ENCODE measurements around the gene OGFOD3.
"Not testable (repeated sequence)": the region's sequence is repeated elsewhere in the genome, so short reads cannot be mapped to it uniquely, and the experiment has no call there.

OGFOD3 gene

GRCh38 chr17:82433560-82434215 lies 15.3 kb upstream of the OGFOD3 start:
- no peak for DNase-seq (ENCODE audit: low read depth)

DNA sequence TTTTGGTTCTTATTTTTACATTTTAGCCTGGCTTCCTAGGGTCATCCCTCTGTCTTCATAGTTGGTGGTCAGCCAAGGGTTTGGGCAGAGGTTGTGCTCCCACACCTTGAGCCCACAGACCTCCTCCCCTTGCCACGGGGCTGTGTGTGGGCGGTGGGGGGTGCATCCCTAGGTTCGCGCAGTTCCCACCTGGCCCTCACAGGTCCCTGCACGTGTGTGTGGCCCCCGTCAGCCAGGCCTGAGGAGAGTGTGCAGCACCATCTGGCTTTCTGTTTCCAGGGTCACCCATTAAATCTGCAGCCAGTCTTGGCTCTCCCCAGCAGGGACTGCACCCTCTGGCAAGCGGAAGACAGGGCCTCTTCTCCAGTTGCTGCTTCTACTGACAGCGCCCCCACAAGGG lies 13.6 kb upstream of the OGFOD3 start:
- no peak for DNase-seq (ENCODE audit: low read depth)

GRCh38 chr17:82429824-82430223 lies 11.4 kb upstream of the OGFOD3 start:
- DNase-seq (ENCODE audit: low read depth), result no peak

DNA sequence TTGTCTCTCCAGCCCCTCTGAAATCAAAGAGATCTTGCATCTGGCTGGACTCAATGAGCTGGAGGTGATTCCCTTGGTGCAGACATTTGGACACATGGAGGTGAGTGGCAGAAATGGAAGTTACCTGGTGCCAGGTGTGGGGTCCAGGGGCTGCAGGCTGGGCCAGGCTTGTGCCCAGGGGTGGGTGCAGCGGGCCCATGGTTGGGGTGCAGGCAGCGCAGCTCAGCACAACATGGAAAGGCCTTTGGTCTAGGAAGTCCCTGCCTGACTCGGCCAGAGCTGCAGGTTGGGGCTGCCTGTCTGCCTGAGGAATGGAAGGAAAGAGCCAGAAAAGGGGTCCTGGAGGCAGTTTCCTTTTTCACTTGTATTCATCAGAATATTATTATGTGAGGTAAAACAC lies 10.2 kb upstream of the OGFOD3 start:
- DNase-seq (ENCODE audit: low read depth), result no peak

DNA sequence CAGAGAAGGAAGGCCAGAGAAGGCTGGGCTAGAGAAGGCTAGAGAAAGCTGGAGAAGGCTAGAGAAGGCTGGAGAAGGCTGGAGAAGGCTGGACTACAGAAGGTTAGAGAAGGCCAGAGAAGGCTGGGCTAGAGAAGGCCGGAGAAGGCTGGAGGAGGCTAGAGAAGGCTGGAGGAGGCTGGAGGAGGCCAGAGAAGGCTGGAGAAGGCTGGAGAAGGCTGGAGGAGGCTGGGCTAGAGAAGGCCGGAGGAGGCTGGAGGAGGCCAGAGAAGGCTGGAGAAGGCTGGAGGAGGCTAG lies 6.4 kb upstream of the OGFOD3 start:
- DNase-seq (ENCODE audit: low read depth), result no peak

- DNase-seq (ENCODE audit: low read depth), result no peak
Observed at GRCh38 chr17:82424001-82424862, 5.8 kb upstream of the OGFOD3 start.

DNA sequence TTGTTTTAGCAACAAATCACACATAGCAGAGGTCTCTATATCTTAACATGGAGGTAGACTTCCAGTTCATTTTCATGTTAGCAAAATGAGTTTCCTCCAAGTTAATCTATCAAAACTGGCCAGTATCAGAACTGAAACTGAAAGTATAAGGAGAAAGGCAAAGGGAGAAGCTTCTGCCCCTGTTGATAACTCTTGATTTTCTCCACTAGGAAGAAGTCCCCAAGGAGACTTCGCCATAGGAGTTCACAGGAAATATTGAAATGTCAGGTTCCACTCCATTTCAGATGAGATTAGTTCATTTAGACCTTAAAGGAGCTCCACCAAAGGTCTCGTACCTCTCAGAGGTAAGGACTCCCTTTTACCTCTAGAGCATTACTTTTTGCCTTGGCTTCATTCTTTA lies 1.2 kb upstream of the OGFOD3 start:
- no peak for DNase-seq (ENCODE audit: low read depth)

DNA sequence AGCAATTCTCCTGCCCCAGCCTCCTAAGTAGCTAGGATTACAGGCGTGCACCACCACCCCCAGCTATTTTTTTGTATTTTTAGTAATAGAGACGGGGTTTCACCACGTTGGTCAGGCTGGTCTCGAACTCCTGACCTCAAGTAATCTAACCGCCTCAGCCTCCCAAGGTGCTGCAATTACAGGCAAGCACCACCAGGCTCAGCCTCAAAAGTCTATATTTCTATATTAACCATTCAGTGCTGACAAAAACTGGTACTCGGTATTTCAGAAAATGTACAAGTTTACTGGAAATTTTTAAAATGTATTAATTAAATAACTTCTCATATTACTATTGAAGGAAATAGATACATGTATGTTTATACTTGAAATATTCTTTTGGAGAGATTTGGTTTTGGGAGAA lies 1.6 kb downstream of the OGFOD3 start:
- no peak for DNase-seq (ENCODE audit: low read depth)

GRCh38 chr17:82416264-82416663 lies 2.1 kb downstream of the OGFOD3 start:
- DNase-seq (ENCODE audit: low read depth), result no peak

- DNase-seq (ENCODE audit: low read depth), result no peak
Observed at GRCh38 chr17:82415786-82416185, 2.6 kb downstream of the OGFOD3 start.

DNA sequence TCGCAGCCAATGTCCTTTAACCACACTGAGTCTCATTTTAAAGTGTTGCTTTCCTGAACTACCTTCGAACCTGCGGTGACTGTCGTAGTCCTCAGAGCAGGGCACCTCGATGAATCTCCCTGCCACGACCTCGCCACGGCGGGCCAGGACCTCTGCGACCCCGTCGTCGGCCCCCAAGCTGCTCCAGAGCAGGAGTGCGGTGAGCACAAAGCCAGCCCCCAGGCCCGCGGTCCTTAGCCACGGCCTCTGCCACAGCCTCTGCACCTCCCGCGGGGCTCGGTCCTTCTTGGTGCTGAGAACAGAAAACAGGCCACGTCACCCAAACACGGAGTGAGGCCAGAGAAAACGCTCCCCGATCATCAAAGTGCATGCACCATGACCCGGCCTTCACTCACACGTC lies 3.0 kb downstream of the OGFOD3 start:
- DNase-seq (ENCODE audit: low read depth), result no peak

DNA sequence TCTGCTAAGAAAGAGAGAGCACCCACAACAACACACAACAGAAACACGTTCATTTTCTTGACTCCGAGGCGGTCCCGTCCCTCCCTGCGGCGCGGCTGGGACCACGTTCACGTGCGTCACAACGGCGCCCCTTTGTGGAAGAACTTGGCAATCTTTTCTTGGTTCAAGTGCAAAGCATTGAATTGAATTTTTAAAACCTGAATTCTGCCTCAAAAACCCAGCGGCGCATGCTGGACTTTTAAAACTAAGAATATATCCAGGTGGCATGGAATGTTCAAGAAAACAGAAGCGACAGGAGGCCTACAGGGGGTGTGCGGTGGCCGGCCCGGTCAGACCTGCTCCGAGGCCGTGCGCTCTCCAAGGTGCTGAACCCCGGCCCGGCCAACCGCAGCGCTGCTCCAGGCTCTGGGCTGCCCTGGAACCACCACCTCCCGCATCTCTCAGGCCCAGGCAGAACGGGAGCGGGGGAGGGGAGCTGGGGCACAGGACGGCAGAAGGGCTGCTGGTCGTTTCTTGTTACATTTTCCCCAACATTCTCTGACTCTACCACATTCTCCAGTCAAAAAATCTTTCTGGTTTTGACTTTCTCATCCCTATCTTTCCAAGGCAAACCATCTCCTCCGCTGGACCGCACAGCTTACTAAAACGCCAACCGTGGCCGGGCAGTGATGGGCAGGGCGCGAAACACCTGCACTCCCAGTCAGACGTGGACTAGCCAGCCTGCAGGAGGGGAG lies 3.7 kb downstream of the OGFOD3 start:
- peak; percentile 64 for DNase-seq (ENCODE audit: low read depth)

DNA sequence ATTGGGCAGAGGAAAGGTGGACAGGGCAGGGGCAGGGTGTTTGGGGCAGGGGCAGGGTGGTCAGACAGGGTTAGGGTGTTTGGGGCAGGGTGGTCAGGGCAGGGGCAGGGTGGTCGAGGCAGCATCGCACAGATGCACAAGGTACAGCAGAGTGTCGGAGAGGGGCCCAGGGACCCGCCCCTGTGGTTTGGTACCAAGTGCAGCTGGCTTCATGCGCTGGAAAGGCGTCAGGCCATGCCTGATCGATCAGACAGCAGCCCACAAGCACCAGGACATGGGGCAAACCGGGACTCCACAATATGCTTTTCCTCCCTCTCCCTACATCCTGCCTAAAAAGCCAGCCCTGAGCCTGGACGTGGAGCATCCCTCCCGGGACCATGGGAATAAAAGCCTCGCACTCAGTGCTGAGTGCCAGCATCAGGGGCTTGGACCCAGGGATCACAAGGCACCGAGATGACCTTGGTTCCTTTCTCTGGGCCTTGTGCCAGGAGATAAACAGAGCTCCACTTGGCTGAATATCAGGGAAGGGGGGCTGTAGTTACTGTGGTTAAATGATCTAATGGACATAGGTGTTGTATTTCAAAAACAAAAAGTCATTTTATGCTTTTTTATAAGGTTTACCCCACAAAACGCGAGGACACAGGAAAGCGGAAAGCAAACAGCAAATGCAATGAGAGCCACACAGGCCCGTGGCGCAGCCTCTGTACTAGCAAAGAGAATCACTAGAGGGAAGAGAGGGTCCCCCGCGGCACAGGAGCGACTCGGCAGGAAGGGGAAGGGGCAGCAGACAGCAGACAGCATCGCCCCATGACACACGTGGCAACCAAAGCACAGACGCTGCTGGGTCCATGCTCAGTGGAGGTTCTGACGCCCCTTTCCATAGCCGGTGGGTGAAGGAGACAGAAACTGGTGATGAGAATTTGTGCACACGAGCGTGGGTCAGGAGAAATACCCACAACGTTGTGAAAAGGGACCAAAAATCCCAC lies 5.6 kb downstream of the OGFOD3 start:
- DNase-seq (ENCODE audit: low read depth), result no peak

DNA sequence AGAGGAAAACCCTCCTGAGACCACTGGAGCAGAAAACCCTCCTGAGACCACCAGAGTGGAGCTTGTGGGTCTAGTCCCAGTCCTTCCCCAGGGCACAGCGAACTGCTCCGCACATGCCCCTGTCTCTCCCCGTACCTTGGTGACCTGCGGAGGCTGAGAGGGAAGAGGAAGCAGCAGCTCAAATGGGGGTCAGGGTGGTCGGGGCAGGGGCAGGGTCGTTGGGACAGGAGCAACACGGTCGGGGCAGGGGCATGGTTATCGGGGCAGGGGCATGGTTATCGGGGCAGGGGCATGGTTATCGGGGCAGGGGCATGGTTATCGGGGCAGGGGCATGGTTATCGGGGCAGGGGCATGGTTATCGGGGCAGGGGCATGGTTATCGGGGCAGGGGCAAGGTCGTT lies 6.3 kb downstream of the OGFOD3 start:
- not testable (repeated sequence) for DNase-seq (ENCODE audit: low read depth)

GRCh38 chr17:82411396-82412053 lies 6.9 kb downstream of the OGFOD3 start:
- DNase-seq (ENCODE audit: low read depth), result no peak

DNA sequence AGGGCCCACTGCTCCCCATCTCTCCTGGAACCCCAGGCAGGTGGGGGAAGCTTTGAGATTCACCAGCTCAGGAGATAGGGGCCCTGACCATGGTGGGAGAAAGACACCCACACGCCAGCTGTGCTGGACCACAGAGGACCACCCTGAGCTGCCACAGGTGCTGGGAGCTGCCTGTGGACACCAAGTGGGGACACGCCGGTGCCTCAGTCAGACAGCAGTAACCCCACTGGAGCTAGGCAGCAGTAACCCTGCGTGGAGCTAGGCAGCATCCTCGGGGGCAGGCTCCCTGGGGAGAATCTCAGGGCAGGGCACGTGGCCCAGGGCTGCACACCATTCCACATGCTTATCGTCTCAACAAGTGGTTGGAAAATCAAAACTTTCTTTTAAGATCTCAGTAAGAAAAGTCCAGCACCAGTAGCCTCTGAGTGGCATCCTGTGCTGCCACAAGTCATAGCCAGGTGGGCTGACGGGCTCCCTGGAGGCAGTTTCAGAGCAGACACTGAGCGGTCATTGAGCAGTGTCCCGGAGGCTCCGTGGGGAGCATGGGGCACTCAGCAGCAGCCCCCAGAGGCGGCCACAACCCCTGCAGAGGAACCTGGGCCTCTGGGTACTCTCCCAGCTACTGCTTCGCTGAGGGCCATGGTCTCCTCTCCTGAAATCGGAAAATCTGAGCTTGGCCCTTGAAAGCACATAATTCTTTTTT lies 8.2 kb downstream of the OGFOD3 start:
- DNase-seq (ENCODE audit: low read depth), result no peak

DNA sequence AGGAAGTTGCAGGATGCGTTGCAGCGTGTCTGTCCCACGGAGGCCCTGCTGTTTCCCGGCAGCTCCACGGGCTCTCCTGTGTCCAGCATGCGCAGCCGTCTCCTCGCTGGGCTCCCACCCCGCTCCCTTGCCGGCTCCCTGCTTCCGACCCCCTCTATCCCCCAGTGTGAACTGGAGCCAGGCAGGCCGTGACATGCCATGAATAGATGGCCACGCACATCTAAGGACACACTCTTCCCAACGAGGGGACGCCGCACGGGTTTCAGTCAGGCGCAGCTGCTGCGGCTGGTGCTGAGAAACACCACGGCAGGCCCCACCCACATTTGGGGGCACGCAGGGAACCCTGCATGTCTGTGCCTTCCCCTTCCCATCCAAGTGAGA lies 9.5 kb downstream of the OGFOD3 start:
- no peak for DNase-seq (ENCODE audit: low read depth)

- DNase-seq (ENCODE audit: low read depth), result no peak
Observed at GRCh38 chr17:82408288-82408937, 10.0 kb downstream of the OGFOD3 start.

DNA sequence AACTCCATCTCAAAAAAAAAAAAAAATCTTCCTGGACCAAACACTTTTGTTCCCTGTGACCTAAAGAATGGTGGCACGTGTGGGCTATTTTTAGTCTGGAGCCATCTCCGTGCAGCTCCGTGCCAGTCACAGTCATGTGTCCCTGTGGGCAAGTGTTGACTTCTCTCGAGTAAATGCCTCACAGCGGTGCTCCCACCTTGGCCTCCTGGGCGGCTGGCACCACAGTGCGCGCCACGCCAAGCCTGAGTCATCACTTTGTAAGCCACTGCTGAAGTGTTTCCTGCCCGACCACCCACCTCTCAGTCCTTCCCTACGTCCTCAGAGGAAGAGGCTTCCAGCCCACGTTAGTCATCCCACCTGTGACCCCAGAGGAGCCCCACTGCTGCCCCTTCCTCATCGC lies 11.1 kb downstream of the OGFOD3 start:
- DNase-seq (ENCODE audit: low read depth), result no peak

GRCh38 chr17:82406131-82406671 lies 12.2 kb downstream of the OGFOD3 start:
- no peak for DNase-seq (ENCODE audit: low read depth)

Measured in activated T-cell treated with anti-CD3 and anti-CD28 coated beads for 24 hours (primary cell).